Measurements from ENCODE around the gene STK17B. TPM values are rescaled to one million over a fixed set of nuclear protein-coding genes. Genes with fewer than 3 reads are reported as not detected.

STK17B gene
- total RNA-seq, 1 donor from 2014 or later, result 54.0 TPM

DNA sequence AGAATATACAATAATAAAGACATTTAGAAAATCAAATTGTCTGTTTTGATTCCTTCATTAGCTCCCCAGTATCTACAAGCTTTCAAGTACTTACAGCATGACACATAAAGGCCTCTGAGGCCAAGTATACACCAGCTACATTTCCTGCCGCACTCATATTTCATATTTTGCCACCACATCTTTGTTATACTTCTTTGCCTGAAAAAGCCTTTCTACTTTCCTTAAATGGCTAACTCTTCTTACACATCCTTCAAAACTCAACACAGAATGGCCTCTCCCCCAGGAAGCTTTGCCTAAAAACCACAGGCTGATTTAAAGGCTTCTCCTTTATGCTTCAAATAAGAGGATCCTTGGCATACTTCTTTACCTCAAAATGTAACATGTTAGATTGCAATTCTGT, 4.5 kb downstream of the STK17B start:
- Histone ChIP-seq H3K27ac (peak overlapping the region; percentile 37), H3K36me3 (peaks cover 12% of the 10 kb centered on the region), H3K4me3 (peak overlapping the region; percentile 97), H3K4me1 (peaks cover 40% of the 10 kb centered on the region), H3K27me3 (ENCODE audit: low read depth) (no peaks in the 10 kb centered on the region), H3K9me3 (no peaks in the 10 kb centered on the region)
- no peak for ATAC-seq
- intact Hi-C loops (cut with DNase I), result no loop called here
- DNase-seq, result no peak
- TF ChIP-seq CTCF (IDR thresholded peaks at IDR 0.05), result no peak

DNA sequence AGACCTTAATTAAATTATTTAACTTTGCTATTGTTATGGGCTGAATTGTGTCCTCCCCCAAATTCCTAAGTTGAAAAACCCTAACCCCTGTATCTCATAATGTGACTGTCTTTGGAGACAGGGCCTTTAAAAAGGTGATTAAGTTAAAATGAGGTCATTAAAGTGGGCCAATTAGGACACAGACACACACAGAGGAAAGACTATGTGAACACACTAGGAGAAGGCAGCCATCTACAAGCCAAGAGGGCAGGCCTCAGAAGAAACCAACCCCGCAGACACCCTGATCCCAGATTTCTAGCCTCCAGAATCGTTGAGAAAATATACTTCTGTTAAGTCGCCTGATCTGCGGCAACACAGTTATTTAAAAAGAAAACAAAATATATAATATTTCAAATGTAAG, 6.4 kb downstream of the STK17B start:
- Histone ChIP-seq H3K4me1 (peaks cover 42% of the 10 kb centered on the region), H3K27me3 (ENCODE audit: low read depth) (no peaks in the 10 kb centered on the region), H3K9me3 (no peaks in the 10 kb centered on the region), H3K4me3 (no peak overlapping the region), H3K27ac (no peak overlapping the region), H3K36me3 (peaks cover 16% of the 10 kb centered on the region)
- no peak for DNase-seq
- no peak for ATAC-seq
- no peak for TF ChIP-seq CTCF (IDR thresholded peaks at IDR 0.05)
- intact Hi-C loops (cut with DNase I), result no loop called here

DNA sequence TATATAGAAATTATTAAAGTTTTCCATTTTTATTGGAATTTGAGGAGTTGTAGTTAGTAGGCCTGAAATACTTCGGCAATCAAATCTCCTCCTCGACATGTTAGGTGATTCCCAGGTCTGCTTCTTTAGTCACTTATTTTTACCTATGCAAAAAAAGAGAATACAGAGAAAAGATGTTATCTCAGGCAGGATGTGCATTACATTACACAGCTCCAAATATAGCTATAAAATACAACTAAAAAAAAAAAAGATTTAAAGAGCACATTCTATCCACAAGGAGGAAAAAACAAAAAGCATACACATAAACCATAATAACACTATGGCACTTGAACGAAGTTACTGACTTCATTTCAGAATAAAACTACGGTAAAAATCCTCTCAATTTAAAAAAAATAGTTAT, 8.1 kb downstream of the STK17B start:
- H3K9me3 ChIP-seq, result no peaks in the 10 kb centered on the region
- no peak for TF ChIP-seq CTCF (IDR thresholded peaks at IDR 0.05)
- DNase-seq (no peak), ATAC-seq (no peak)
- H3K36me3 ChIP-seq, result peaks cover 16% of the 10 kb centered on the region
- no peak overlapping the region for H3K27ac ChIP-seq
- no peak overlapping the region for H3K4me3 ChIP-seq
- peaks cover 32% of the 10 kb centered on the region for H3K4me1 ChIP-seq
- intact Hi-C loops (cut with DNase I), result no loop called here
- no peaks in the 10 kb centered on the region for H3K27me3 ChIP-seq (ENCODE audit: low read depth)

- no peak overlapping the region for H3K27ac ChIP-seq
- ATAC-seq, result no peak
- no peaks in the 10 kb centered on the region for H3K9me3 ChIP-seq
- intact Hi-C loops (cut with DNase I), result no loop called here
- peaks cover 26% of the 10 kb centered on the region for H3K4me1 ChIP-seq
- peaks cover 16% of the 10 kb centered on the region for H3K36me3 ChIP-seq
- H3K4me3 ChIP-seq, result no peak overlapping the region
- no peak for DNase-seq
- TF ChIP-seq CTCF (IDR thresholded peaks at IDR 0.05), result no peak
- H3K27me3 ChIP-seq (ENCODE audit: low read depth), result no peaks in the 10 kb centered on the region
Observed at GRCh38 chr2:196162586-196163175, 8.7 kb downstream of the STK17B start.

GRCh38 chr2:196160946-196161345, 10.4 kb downstream of the STK17B start:
- DNase-seq, result no peak
- no peak for TF ChIP-seq CTCF (IDR thresholded peaks at IDR 0.05)
- Histone ChIP-seq H3K27me3 (ENCODE audit: low read depth) (no peaks in the 10 kb centered on the region), H3K4me1 (peaks cover 11% of the 10 kb centered on the region), H3K27ac (peak overlapping the region; percentile 38), H3K4me3 (no peak overlapping the region), H3K9me3 (no peaks in the 10 kb centered on the region), H3K36me3 (peaks cover 25% of the 10 kb centered on the region)
- intact Hi-C loops (cut with DNase I), result no loop called here
- no peak for ATAC-seq
